Measurements from ENCODE around the gene LRRC43. TPM values are rescaled to one million over a fixed set of nuclear protein-coding genes. Genes with fewer than 3 reads are reported as not detected.

Gene LRRC43
- total RNA-seq, 2 donors from 2014 or later: 0.53 to 0.57 TPM

GRCh38 chr12:122206111-122206881, 23.4 kb downstream of the LRRC43 start:
- no peak overlapping the region for H3K9ac ChIP-seq (ENCODE audit: low read depth in 2 of 2, low read length in 2 of 2)
- TF ChIP-seq, protein P1, sequence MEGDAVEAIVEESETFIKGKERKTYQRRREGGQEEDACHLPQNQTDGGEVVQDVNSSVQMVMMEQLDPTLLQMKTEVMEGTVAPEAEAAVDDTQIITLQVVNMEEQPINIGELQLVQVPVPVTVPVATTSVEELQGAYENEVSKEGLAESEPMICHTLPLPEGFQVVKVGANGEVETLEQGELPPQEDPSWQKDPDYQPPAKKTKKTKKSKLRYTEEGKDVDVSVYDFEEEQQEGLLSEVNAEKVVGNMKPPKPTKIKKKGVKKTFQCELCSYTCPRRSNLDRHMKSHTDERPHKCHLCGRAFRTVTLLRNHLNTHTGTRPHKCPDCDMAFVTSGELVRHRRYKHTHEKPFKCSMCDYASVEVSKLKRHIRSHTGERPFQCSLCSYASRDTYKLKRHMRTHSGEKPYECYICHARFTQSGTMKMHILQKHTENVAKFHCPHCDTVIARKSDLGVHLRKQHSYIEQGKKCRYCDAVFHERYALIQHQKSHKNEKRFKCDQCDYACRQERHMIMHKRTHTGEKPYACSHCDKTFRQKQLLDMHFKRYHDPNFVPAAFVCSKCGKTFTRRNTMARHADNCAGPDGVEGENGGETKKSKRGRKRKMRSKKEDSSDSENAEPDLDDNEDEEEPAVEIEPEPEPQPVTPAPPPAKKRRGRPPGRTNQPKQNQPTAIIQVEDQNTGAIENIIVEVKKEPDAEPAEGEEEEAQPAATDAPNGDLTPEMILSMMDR (IDR thresholded peaks at IDR 0.05): no peak
- intact Hi-C loops (cut with DNase I): no loop called here
- no peak overlapping the region for H3K27ac ChIP-seq
- H3K4me1 ChIP-seq: no peaks in the 10 kb centered on the region
- DNase-seq: no peak
- H3K36me3 ChIP-seq: peaks cover 3% of the 10 kb centered on the region
- H3K4me3 ChIP-seq: no peak overlapping the region
- H3K27me3 ChIP-seq: peaks cover 22% of the 10 kb centered on the region
- no peaks in the 10 kb centered on the region for H3K9me3 ChIP-seq

DNA sequence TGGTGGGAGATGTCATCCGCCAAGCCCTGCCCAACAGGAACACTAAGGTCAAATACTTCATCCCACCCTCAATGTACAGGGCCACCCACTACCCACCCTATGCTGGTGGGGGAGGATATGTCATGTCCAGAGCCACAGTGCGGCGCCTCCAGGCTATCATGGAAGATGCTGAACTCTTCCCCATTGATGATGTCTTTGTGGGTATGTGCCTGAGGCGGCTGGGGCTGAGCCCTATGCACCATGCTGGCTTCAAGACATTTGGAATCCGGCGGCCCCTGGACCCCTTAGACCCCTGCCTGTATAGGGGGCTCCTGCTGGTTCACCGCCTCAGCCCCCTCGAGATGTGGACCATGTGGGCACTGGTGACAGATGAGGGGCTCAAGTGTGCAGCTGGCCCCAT, 24.1 kb downstream of the LRRC43 start:
- Histone ChIP-seq H3K9me3 (no peaks in the 10 kb centered on the region), H3K4me3 (no peak overlapping the region), H3K36me3 (peaks cover 3% of the 10 kb centered on the region), H3K27me3 (peaks cover 22% of the 10 kb centered on the region), H3K27ac (no peak overlapping the region), H3K9ac (ENCODE audit: low read depth in 2 of 2, low read length in 2 of 2) (no peak overlapping the region), H3K4me1 (no peaks in the 10 kb centered on the region)
- DNase-seq: no peak
- intact Hi-C loops (cut with DNase I): no loop called here
- TF ChIP-seq, protein P1 (IDR thresholded peaks at IDR 0.05): no peak

GRCh38 chr12:122207391-122207790, 24.5 kb downstream of the LRRC43 start:
- H3K9ac ChIP-seq (ENCODE audit: low read depth in 2 of 2, low read length in 2 of 2): no peak overlapping the region
- no peak for DNase-seq
- TF ChIP-seq, protein P1 (IDR thresholded peaks at IDR 0.05): no peak
- H3K4me1 ChIP-seq: no peaks in the 10 kb centered on the region
- H3K27ac ChIP-seq: no peak overlapping the region
- H3K27me3 ChIP-seq: peaks cover 22% of the 10 kb centered on the region
- H3K4me3 ChIP-seq: no peak overlapping the region
- intact Hi-C loops (cut with DNase I): no loop called here
- no peaks in the 10 kb centered on the region for H3K9me3 ChIP-seq
- H3K36me3 ChIP-seq: peaks cover 3% of the 10 kb centered on the region

- H3K4me1 ChIP-seq: no peaks in the 10 kb centered on the region
- no peaks in the 10 kb centered on the region for H3K9me3 ChIP-seq
- no peak overlapping the region for H3K4me3 ChIP-seq
- peaks cover 8% of the 10 kb centered on the region for H3K36me3 ChIP-seq
- H3K9ac ChIP-seq (ENCODE audit: low read depth in 2 of 2, low read length in 2 of 2): no peak overlapping the region
- TF ChIP-seq, protein P1 (IDR thresholded peaks at IDR 0.05): no peak
- DNase-seq: no peak
- intact Hi-C loops (cut with DNase I): no loop called here
- H3K27ac ChIP-seq: no peak overlapping the region
- peaks cover 22% of the 10 kb centered on the region for H3K27me3 ChIP-seq
These were observed 25.3 kb downstream of the LRRC43 start for GRCh38 chr12:122208073-122208820.

GRCh38 chr12:122215771-122216170, 32.8 kb downstream of the LRRC43 start:
- peaks cover 29% of the 10 kb centered on the region for H3K36me3 ChIP-seq
- DNase-seq: no peak
- no peaks in the 10 kb centered on the region for H3K4me1 ChIP-seq
- H3K27me3 ChIP-seq: no peaks in the 10 kb centered on the region
- intact Hi-C loops (cut with DNase I): no loop called here
- no peak overlapping the region for H3K27ac ChIP-seq
- TF ChIP-seq, protein P1 (IDR thresholded peaks at IDR 0.05): no peak
- H3K9ac ChIP-seq (ENCODE audit: low read depth in 2 of 2, low read length in 2 of 2): no peak overlapping the region
- H3K9me3 ChIP-seq: no peaks in the 10 kb centered on the region
- no peak overlapping the region for H3K4me3 ChIP-seq

Data from colonic mucosa (tissue), 4 donors.